ENCODE results near the gene TCTN2. TPM values are rescaled to one million over a fixed set of nuclear protein-coding genes. Genes with fewer than 3 reads are reported as not detected.

TCTN2 gene
- total RNA-seq (1 to 10 TPM; 4.2 to 9.9 (median 6.5) TPM), polyA plus RNA-seq (1 to 10 TPM; 4.2 to 8.7 TPM)

- FAIRE-seq (no peak), DNase-seq (peak; percentile 90 to 97 (median 95)), ATAC-seq (peak; percentile 100)
- H3K4me3 ChIP-seq = peak within 1 kb of the TSS; percentile 68 to 90 (median 78)
- no peaks in the 10 kb centered on the region for H3K36me3 ChIP-seq
- no peak within 1 kb of the TSS for H3K27ac ChIP-seq
- H3K27me3 ChIP-seq = no peaks in the 10 kb centered on the region
- WGBS, 2 donors = 1% methylated on average over 53 of the region's 53 CpGs
- no peak for TF ChIP-seq CTCF (IDR thresholded peaks at IDR 0.05)
- no peaks in the 10 kb centered on the region for H3K9me3 ChIP-seq
- intact Hi-C loops (cut with DNase I) = no loop called here
- H3K4me1 ChIP-seq = peaks cover 0 to 4% (median 0%) of the 10 kb centered on the region in 3 donors
These were observed at the start of gene TCTN2 for GRCh38 chr12:123670882-123671728. TCTN2 (plus strand) TSS chr12:123671113; CDS start chr12:123671241, 128 bp downstream.

GRCh38 chr12:123621619-123622530 is 49.0 kb upstream of the TCTN2 start:
- Histone ChIP-seq H3K36me3 (peaks cover 10 to 59% (median 47%) of the 10 kb centered on the region in 3 donors), H3K4me1 (no peaks in the 10 kb centered on the region), H3K27ac (no peak overlapping the region), H3K4me3 (no peak overlapping the region), H3K9me3 (no peaks in the 10 kb centered on the region), H3K27me3 (no peaks in the 10 kb centered on the region)
- peak in 1 of 4 donors; percentile 13 for ATAC-seq
- 78 to 80% methylated on average over 15 of the region's 15 CpGs for WGBS, 2 donors
- no peak for DNase-seq
- FAIRE-seq = no peak
- no peak for TF ChIP-seq CTCF (IDR thresholded peaks at IDR 0.05)
- intact Hi-C loops (cut with DNase I) = no loop called here

GRCh38 chr12:123633379-123634141 is 37.4 kb upstream of the TCTN2 start, which contains the start of the genes EIF2B1 and GTF2H3:
EIF2B1 (minus strand) TSS chr12:123633686; CDS start chr12:123633557, 129 bp downstream.
GTF2H3 (plus strand) TSS chr12:123633829; CDS start chr12:123633860, 31 bp downstream.
- peaks cover 0 to 7% (median 6%) of the 10 kb centered on the region in 3 donors for H3K4me1 ChIP-seq
- 0 to 1% methylated on average over 51 to 52 of the region's 52 CpGs for whole genome bisulfite sequencing, 2 donors
- peaks cover 0 to 17% (median 16%) of the 10 kb centered on the region in 3 donors for H3K36me3 ChIP-seq
- peak within 1 kb of the TSS; percentile 61 to 96 (median 80) for H3K4me3 ChIP-seq
- no peak for TF ChIP-seq CTCF (IDR thresholded peaks at IDR 0.05)
- intact Hi-C loops (cut with DNase I) = no loop called here
- H3K27me3 ChIP-seq = no peaks in the 10 kb centered on the region
- H3K9me3 ChIP-seq = no peaks in the 10 kb centered on the region
- ATAC-seq (peak; percentile 99 to 100 (median 99)), FAIRE-seq (no peak), DNase-seq (peak; percentile 92 to 98 (median 94))
- peak within 1 kb of the TSS; percentile 58 to 73 (median 70) for H3K27ac ChIP-seq

- Histone ChIP-seq H3K27ac (peak overlapping the region; percentile 58 to 73 (median 70)), H3K36me3 (peaks cover 0 to 11% (median 10%) of the 10 kb centered on the region in 3 donors), H3K4me3 (peak overlapping the region; percentile 61 to 96 (median 80)), H3K9me3 (no peaks in the 10 kb centered on the region), H3K27me3 (no peaks in the 10 kb centered on the region), H3K4me1 (peaks cover 0 to 7% (median 6%) of the 10 kb centered on the region in 3 donors)
- intact Hi-C loops (cut with DNase I) = no loop called here
- DNase-seq (peak in 2 of 6 donors; percentile 7 to 20), FAIRE-seq (no peak), ATAC-seq (no peak)
- no peak for TF ChIP-seq CTCF (IDR thresholded peaks at IDR 0.05)
- 5 to 6% methylated on average over 19 of the region's 19 CpGs for whole genome bisulfite sequencing, 2 donors
These were observed 36.8 kb upstream of the TCTN2 start for GRCh38 chr12:123634142-123634561.

Data from pancreas (tissue), 10 donors.